ENCODE data around the gene TREH.
"Not testable (repeated sequence)": the region's sequence is repeated elsewhere in the genome, so short reads cannot be mapped to it uniquely, and the experiment has no call there.

Gene TREH

GRCh38 chr11:118679483-118679882 is at the start of gene TREH:
TSS of gene TREH (minus strand) at chr11:118679650. CDS start at chr11:118679627, 23 bp downstream.
- no peak for DNase-seq

GRCh38 chr11:118728112-118728511 is 48.7 kb upstream of the TREH start:
- DNase-seq, result not testable (repeated sequence)

- DNase-seq, result not testable (repeated sequence)
Measured at GRCh38 chr11:118727721-118728066, 48.2 kb upstream of the TREH start.

GRCh38 chr11:118727001-118727720 is 47.7 kb upstream of the TREH start:
- not testable (repeated sequence) for DNase-seq

GRCh38 chr11:118721478-118722015 is 42.1 kb upstream of the TREH start:
- DNase-seq, result not testable (repeated sequence)

GRCh38 chr11:118720740-118721139 is 41.3 kb upstream of the TREH start:
- not testable (repeated sequence) for DNase-seq

GRCh38 chr11:118720078-118720477 is 40.6 kb upstream of the TREH start:
- DNase-seq, result not testable (repeated sequence)

GRCh38 chr11:118718562-118718961 is 39.1 kb upstream of the TREH start:
- not testable (repeated sequence) for DNase-seq

- not testable (repeated sequence) for DNase-seq
Measured at GRCh38 chr11:118717733-118718132, 38.3 kb upstream of the TREH start.

- DNase-seq, result not testable (repeated sequence)
Measured at GRCh38 chr11:118717221-118717620, 37.8 kb upstream of the TREH start.

GRCh38 chr11:118715837-118716260 is 36.4 kb upstream of the TREH start:
- no peak for DNase-seq

GRCh38 chr11:118715245-118715831 is 35.9 kb upstream of the TREH start:
- no peak for DNase-seq

- no peak for DNase-seq
Measured at GRCh38 chr11:118714816-118715215, 35.4 kb upstream of the TREH start.

GRCh38 chr11:118714416-118714815 is 35.0 kb upstream of the TREH start:
- DNase-seq, result not testable (repeated sequence)

- DNase-seq, result no peak
Measured at GRCh38 chr11:118708296-118708695, 28.8 kb upstream of the TREH start.

GRCh38 chr11:118706546-118706825 is 27.0 kb upstream of the TREH start:
- no peak for DNase-seq

GRCh38 chr11:118705791-118706545 is 26.5 kb upstream of the TREH start:
- DNase-seq, result no peak

GRCh38 chr11:118705111-118705741 is 25.8 kb upstream of the TREH start:
- peak in 2 of 4 experiments; percentile 12 to 44 for DNase-seq

GRCh38 chr11:118703563-118704106 is 24.2 kb upstream of the TREH start:
- no peak for DNase-seq

GRCh38 chr11:118699506-118700220 is 20.2 kb upstream of the TREH start:
- DNase-seq, result peak in 2 of 4 experiments; percentile 40 to 42

GRCh38 chr11:118697346-118697745 is 17.9 kb upstream of the TREH start:
- DNase-seq, result no peak

- no peak for DNase-seq
Measured at GRCh38 chr11:118696673-118697226, 17.3 kb upstream of the TREH start.

Data from activated CD4-positive, CD25-positive, alpha-beta regulatory T cell (primary cell).